ENCODE measurements around the gene COL18A1.
"Not testable (repeated sequence)": the region's sequence is repeated elsewhere in the genome, so short reads cannot be mapped to it uniquely, and the experiment has no call there.

- TF ChIP-seq, protein P1, sequence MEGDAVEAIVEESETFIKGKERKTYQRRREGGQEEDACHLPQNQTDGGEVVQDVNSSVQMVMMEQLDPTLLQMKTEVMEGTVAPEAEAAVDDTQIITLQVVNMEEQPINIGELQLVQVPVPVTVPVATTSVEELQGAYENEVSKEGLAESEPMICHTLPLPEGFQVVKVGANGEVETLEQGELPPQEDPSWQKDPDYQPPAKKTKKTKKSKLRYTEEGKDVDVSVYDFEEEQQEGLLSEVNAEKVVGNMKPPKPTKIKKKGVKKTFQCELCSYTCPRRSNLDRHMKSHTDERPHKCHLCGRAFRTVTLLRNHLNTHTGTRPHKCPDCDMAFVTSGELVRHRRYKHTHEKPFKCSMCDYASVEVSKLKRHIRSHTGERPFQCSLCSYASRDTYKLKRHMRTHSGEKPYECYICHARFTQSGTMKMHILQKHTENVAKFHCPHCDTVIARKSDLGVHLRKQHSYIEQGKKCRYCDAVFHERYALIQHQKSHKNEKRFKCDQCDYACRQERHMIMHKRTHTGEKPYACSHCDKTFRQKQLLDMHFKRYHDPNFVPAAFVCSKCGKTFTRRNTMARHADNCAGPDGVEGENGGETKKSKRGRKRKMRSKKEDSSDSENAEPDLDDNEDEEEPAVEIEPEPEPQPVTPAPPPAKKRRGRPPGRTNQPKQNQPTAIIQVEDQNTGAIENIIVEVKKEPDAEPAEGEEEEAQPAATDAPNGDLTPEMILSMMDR (IDR thresholded peaks at IDR 0.05; ENCODE audit: low read depth, low read length) = not testable (repeated sequence)
- not testable (repeated sequence) for TF ChIP-seq EZH2phosphoT487 (IDR thresholded peaks at IDR 0.05; ENCODE audit: low read depth)
These were observed 98.3 kb downstream of the COL18A1 start for GRCh38 chr21:45503226-45503625.

Data from OCI-LY3 (cell line).